A549 (cell line): Measurements from ENCODE around the gene LHFPL2. TPM values are rescaled to one million over a fixed set of nuclear protein-coding genes. Genes with fewer than 3 reads are reported as not detected.

Experiments
- ATAC-seq, 2 experiments: fragments of 200-7000 bp in 1 of 2; fragments of >200 bp in 1 of 2; cut with Nextera tagmentation in 1 of 2; cut with Tn5 transposase in 1 of 2; 3 replicates each; pipeline versions ENCODE4 v1.8.0 to v1.9.1; 2018 to 2020; ENCODE audit warnings: mild to moderate bottlenecking in 1 of 2, moderate library complexity in 1 of 2
- CTCF ChIA-PET: fragments of 300-600 bp; sonication (Branson Sonifier 250); formaldehyde crosslinking; extraction: SDS; loops from one replicate; lab custom pipeline; 2021; ENCODE audit warnings: antibody characterized with exemption, inconsistent platforms; lab: Yijun Ruan, JAX
- POLR2A ChIA-PET: fragments of 350-600 bp; formaldehyde crosslinking; extraction: SDS; loops from one replicate; lab custom pipeline; 2021; ENCODE audit warnings: antibody characterized with exemption, inconsistent platforms; lab: Yijun Ruan, JAX
- DNase-seq, 2 experiments: peaks; one replicate each; pipeline versions ENCODE4 v3.0.0 to v3.0.0-alpha.2; 2011 to 2016; ENCODE audit warnings: low read depth in 1 of 2, low spot score in 1 of 2
- FAIRE-seq: peaks from 2 replicates; lab custom pipeline; 2011; peaks lifted over from hg19 to GRCh38; lab: Jason Lieb, UNC
- H3K27ac ChIP-seq, 2 experiments: fragments of >200 bp; sonication (Bioruptor Twin); formaldehyde crosslinking; 3 replicates each; pipeline ENCODE4 v1.5.1; 2016 to 2017
- H3K4me1 ChIP-seq: fragments of >200 bp; sonication (Bioruptor Twin); formaldehyde crosslinking; 3 replicates; pipeline ENCODE4 v1.6.1; 2016
- H3K4me2 ChIP-seq: fragments of >200 bp; sonication (Bioruptor Twin); formaldehyde crosslinking; 3 replicates; pipeline ENCODE4 v1.6.1; 2016
- H3K4me3 ChIP-seq: fragments of >200 bp; sonication (Bioruptor Twin); formaldehyde crosslinking; 3 replicates; pipeline ENCODE4 v1.5.1; 2016
- H3K9me3 ChIP-seq: fragments of >200 bp; sonication (Bioruptor Twin); formaldehyde crosslinking; 3 replicates; pipeline ENCODE4 v1.6.1; 2016
- ATOH8 ChIP-seq: fragments of 250-450 bp; sonication (Bioruptor Pico); IDR thresholded peaks from 2 replicates; pipeline ENCODE4 v1.5.0; 2020; ENCODE audit warnings: low read depth, mild to moderate bottlenecking, moderate library complexity
- BCL3 ChIP-seq: fragments of >200 bp; sonication (Bioruptor Twin); formaldehyde crosslinking; IDR thresholded peaks from 3 replicates; pipeline ENCODE4 v1.6.1; 2016
- CBX8 ChIP-seq: fragments of 200-600 bp; sonication (generic); IDR thresholded peaks from 2 replicates; pipeline ENCODE4 v1.6.1; 2016
- CHD4 ChIP-seq: fragments of 200-600 bp; sonication (generic); IDR thresholded peaks from 2 replicates; pipeline ENCODE4 v1.6.1; 2016; ENCODE audit warnings: antibody characterized with exemption, mild to moderate bottlenecking, borderline replicate concordance
- EHF ChIP-seq: fragments of 250-450 bp; sonication (Bioruptor Pico); IDR thresholded peaks from 2 replicates; pipeline ENCODE4 v1.5.0; 2020; ENCODE audit warnings: mild to moderate bottlenecking
- HDAC2 ChIP-seq: fragments of 200-600 bp; sonication (generic); IDR thresholded peaks from 2 replicates; pipeline ENCODE4 v1.6.1; 2016
- HOXA7 ChIP-seq: fragments of 250-450 bp; sonication (Bioruptor Pico); IDR thresholded peaks from 2 replicates; pipeline ENCODE4 v1.5.0; 2020; ENCODE audit warnings: mild to moderate bottlenecking, moderate library complexity
- MAZ ChIP-seq: fragments of 150-350 bp; IDR thresholded peaks from 2 replicates; pipeline ENCODE4 v1.6.1; 2014; ENCODE audit warnings: antibody characterized with exemption, low read depth, low read length, borderline replicate concordance
- NFE2L2 ChIP-seq: fragments of 150-350 bp; conservative IDR thresholded peaks from 2 replicates; pipeline ENCODE4 v1.6.1; 2014; ENCODE audit warnings: low read length
- NPAS2 ChIP-seq: fragments of 250-450 bp; sonication (Bioruptor Pico); IDR thresholded peaks from 2 replicates; pipeline ENCODE4 v1.8.0; 2022; ENCODE audit warnings: mild to moderate bottlenecking, moderate library complexity, borderline replicate concordance
- NR3C1 ChIP-seq: fragments of >200 bp; sonication (Bioruptor Twin); formaldehyde crosslinking; IDR thresholded peaks from 3 replicates; pipeline ENCODE4 v1.6.1; 2017
- PBX3 ChIP-seq: IDR thresholded peaks from 2 replicates; pipeline ENCODE4 v1.6.1; 2012
- RCOR1 ChIP-seq: fragments of 150-350 bp; IDR thresholded peaks from 2 replicates; pipeline ENCODE4 v1.6.1; 2014; ENCODE audit warnings: antibody characterized with exemption, low read length, low read depth
- REST ChIP-seq: fragments of 200-600 bp; sonication (generic); IDR thresholded peaks from 2 replicates; pipeline ENCODE4 v1.6.1; 2016; ENCODE audit warnings: antibody characterized with exemption, mild to moderate bottlenecking, moderate library complexity
- SREBF2 ChIP-seq: fragments of 450-650 bp; IDR thresholded peaks from 2 replicates; pipeline ENCODE4 v1.6.1; 2014; ENCODE audit warnings: mild to moderate bottlenecking, moderate library complexity
- WGBS: methylation state at CpG from one replicate; pipeline ENCODE4 v1.1.6; 2017; ENCODE audit errors: missing lambda C conversion rate; 5-methylcytosine and 5-hydroxymethylcytosine counted together
- polyA plus RNA-seq, 4 experiments: library from polyadenylated mRNA; depleted of rRNA in 3 of 4; stranded (reverse); fragments of >200 nt; fragmentation: RNase III in 1 of 4; extraction: RNeasy Plus Mini Kit Qiagen cat#74134 plus additional on column Dnase treatment in 1 of 4; gene quantifications; 2 replicates in 3 of 4; 3 replicates in 1 of 4; pipeline ENCODE4 v1.2.3, GENCODE V29; 2011 to 2017

LHFPL2 gene
- polyA plus RNA-seq, 2 of the 4 experiments (the other 2 are of a cell fraction) = 24.9 to 41.7 TPM

GRCh38 chr5:78626009-78626571 lies 22.5 kb downstream of the LHFPL2 start:
- no peak for DNase-seq
- CTCF ChIA-PET = interaction anchor here (0.6 to 2.3 kb wide), 6 partner anchors 8 to 93 kb away, joined by 3 to 17 read pairs (median 4); partner anchors contain the start of gene LHFPL2
- ATAC-seq = no peak
- H3K9me3 ChIP-seq = no peaks in the 10 kb centered on the region
- no peak overlapping the region for H3K4me3 ChIP-seq
- POLR2A ChIA-PET = no interaction called here
- H3K4me2 ChIP-seq = no peak overlapping the region
- peak overlapping the region in 1 of 2 experiments; percentile 14; a peak in 1 of 6 replicates for H3K27ac ChIP-seq
- 93% methylated on average over 10 of the region's 10 CpGs for WGBS
- FAIRE-seq = no peak
- H3K4me1 ChIP-seq = peaks cover 69% of the 10 kb centered on the region
- TF ChIP-seq NFE2L2 = no peak
- no peak for TF ChIP-seq NR3C1
- no peak for TF ChIP-seq CBX8
- no peak for TF ChIP-seq SREBF2
- TF ChIP-seq EHF (CRISPR knock-in tag) = no peak
- no peak for TF ChIP-seq NPAS2
- no peak for TF ChIP-seq CHD4
- no peak for TF ChIP-seq HDAC2
- no peak for TF ChIP-seq BCL3
- no peak for TF ChIP-seq ATOH8 (CRISPR knock-in tag)
- no peak for TF ChIP-seq REST

GRCh38 chr5:78624992-78625391 lies 23.6 kb downstream of the LHFPL2 start:
- no peak overlapping the region for H3K4me2 ChIP-seq
- ATAC-seq = no peak
- POLR2A ChIA-PET = no interaction called here
- WGBS = 83% methylated on average over 4 of the region's 4 CpGs
- no peak for DNase-seq
- H3K4me1 ChIP-seq = peaks cover 72% of the 10 kb centered on the region
- no peak for TF ChIP-seq HOXA7 (CRISPR knock-in tag)
- TF ChIP-seq MAZ = no peak
- no peak for TF ChIP-seq CBX8
- no peak for TF ChIP-seq PBX3
- TF ChIP-seq ATOH8 (CRISPR knock-in tag) = no peak
- TF ChIP-seq RCOR1 = no peak
- H3K9me3 ChIP-seq = peaks cover 5% of the 10 kb centered on the region; the same call in 1 of the 3 replicates
- CTCF ChIA-PET = interaction anchor here (1.0 to 2.3 kb wide), 3 partner anchors 9 to 12 kb away, joined by 4 to 5 read pairs (median 4); no protein-coding TSS in a partner anchor
- H3K27ac ChIP-seq = peak overlapping the region in 1 of 2 experiments; percentile 18; a peak in 1 of 6 replicates
- no peak overlapping the region for H3K4me3 ChIP-seq
- no peak for FAIRE-seq
